ENCODE measurements around the gene MAPK9.

The MAPK9 gene

DNA sequence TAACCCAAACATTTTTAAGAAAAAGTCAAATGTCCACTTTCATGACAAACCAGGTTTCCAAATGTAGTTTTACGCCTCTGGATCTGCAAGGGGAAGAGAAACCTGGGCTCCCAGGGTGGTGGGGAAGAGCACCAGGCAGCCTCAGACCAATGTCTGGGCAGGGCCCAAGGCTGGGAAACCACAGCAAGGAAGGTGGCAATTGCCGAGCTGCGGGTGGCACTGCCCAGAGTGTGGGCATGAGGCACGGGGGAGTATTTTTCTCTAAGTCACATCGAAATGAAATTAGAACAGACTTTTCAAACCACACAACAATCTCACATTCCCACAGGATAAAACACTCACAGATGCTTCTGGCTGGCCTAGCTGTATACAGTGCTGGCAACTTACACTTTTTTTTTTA lies 50.3 kb downstream of the MAPK9 start:
- DNase-seq (ENCODE audit: low spot score in 2 of 2) (no peak), ATAC-seq (no peak)
- Mint-ChIP-seq H3K9me3 (no peaks in the 10 kb centered on the region), H3K4me3 (no peak overlapping the region), H3K36me3 (peaks cover 73% of the 10 kb centered on the region), H3K4me1 (no peaks in the 10 kb centered on the region), H3K27ac (no peak overlapping the region)

DNA sequence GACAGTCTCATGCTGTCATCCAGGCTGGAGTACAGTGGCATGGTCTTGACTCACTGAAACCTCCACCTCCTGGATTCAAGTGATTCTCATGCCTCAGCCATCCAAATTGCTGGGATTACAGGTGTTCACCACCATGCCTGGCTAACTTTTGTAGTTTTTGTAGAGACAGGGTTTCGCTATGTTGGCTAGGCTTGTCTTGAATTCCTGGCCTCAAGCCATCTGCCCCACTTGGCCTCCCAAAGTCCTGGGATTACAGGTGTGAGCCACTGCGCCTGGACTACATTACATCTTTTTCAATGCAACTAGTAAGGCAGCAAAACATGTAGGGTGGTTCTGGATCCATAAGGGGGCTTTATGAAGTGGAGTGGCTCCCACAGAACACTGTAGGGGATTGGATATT lies 53.3 kb downstream of the MAPK9 start:
- ATAC-seq = no peak
- no peak for DNase-seq (ENCODE audit: low spot score in 2 of 2)
- Mint-ChIP-seq H3K36me3 (peaks cover 78% of the 10 kb centered on the region), H3K4me3 (no peak overlapping the region), H3K9me3 (no peaks in the 10 kb centered on the region), H3K4me1 (no peaks in the 10 kb centered on the region), H3K27ac (no peak overlapping the region)

DNA sequence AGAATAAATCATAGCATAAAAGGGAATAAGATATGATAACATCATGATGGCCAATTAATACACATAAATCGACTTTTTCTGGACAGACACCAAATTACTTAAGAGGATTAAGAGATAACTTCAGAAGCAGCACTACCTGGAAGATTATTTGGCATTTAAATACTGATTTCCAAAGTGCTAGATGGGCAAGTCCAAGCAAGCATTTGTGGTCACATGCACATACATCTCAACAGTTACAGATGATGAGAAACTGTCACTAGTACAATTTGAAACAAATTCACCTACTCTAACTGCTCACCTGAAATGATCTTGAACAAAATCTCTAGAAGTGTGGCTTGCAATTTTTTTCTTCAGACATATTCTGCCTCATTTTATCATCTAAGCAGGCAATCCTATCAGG lies 56.0 kb downstream of the MAPK9 start:
- no peaks in the 10 kb centered on the region for H3K4me1 Mint-ChIP-seq
- H3K36me3 Mint-ChIP-seq = peaks cover 63% of the 10 kb centered on the region
- H3K4me3 Mint-ChIP-seq = no peak overlapping the region
- no peak overlapping the region for H3K27ac Mint-ChIP-seq
- DNase-seq (ENCODE audit: low spot score in 2 of 2) (no peak), ATAC-seq (no peak)
- peaks cover 1% of the 10 kb centered on the region for H3K9me3 Mint-ChIP-seq

DNA sequence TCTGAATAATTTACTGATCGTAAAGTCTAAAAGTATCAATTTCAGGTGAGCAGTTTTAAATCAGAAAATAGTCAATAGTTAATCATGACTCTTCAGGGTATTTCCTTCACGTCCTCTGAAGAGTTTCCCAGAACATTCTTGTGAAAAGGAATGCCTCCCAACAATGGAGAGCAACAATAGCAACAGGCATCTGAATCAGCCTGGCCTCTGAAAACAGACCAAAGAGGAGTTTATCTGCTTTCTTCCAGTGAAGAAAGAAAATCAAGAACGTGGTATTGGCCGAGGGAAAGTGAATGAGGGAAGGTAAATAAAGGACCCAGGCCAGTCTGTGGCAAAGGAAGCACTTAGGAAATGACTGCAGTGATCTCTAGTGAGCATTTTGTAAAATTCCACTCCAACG lies 56.8 kb downstream of the MAPK9 start:
- Mint-ChIP-seq H3K9me3 (peaks cover 4% of the 10 kb centered on the region), H3K4me1 (peaks cover 2% of the 10 kb centered on the region), H3K4me3 (no peak overlapping the region), H3K36me3 (peaks cover 55% of the 10 kb centered on the region), H3K27ac (no peak overlapping the region)
- ATAC-seq (no peak), DNase-seq (ENCODE audit: low spot score in 2 of 2) (no peak)

DNA sequence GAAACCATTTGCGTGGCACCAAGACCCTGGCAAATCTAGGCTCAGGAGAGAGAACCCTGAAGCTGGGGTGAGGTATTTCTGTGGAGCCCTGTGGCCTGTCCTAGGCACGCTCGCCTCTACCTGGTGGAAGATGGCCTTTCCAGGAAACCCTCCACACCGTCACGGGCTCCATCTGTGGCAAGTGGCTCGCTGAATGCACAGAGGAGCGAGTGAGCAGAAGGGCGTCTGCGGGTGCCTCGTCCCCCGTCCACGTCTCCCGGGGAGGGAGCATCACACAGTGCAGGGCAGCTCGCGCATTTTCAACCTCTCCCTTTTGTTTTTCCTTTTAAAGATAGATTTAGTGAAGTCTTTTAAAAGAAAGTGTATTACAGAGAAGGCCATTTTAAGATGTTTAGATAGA lies 57.6 kb downstream of the MAPK9 start:
- DNase-seq (ENCODE audit: low spot score in 2 of 2) (no peak), ATAC-seq (no peak)
- H3K9me3 Mint-ChIP-seq = peaks cover 5% of the 10 kb centered on the region
- H3K4me3 Mint-ChIP-seq = no peak overlapping the region
- H3K27ac Mint-ChIP-seq = no peak overlapping the region
- H3K36me3 Mint-ChIP-seq = peaks cover 47% of the 10 kb centered on the region
- peaks cover 5% of the 10 kb centered on the region for H3K4me1 Mint-ChIP-seq

DNA sequence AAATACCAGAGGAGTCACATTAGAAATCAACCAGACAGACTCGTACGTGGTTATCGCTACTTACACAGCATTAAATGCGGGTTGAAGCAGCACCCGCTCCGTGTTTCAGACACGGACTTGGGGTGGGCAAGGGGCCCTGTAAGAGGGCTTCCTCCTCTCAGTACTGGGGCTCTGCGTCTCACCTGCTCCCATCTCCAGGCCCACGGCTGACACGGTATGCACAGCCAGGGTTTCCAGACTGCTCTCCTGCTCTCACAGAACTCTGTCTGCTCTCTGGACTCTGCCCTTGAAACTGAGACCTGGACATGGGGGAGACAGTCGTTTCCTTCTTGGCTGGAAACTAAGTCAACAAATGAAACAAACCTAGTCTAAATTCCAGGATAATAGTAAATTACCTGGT lies 58.2 kb downstream of the MAPK9 start:
- Mint-ChIP-seq H3K27ac (no peak overlapping the region), H3K9me3 (peaks cover 5% of the 10 kb centered on the region), H3K36me3 (peaks cover 44% of the 10 kb centered on the region), H3K4me1 (peaks cover 5% of the 10 kb centered on the region), H3K4me3 (no peak overlapping the region)
- ATAC-seq (no peak), DNase-seq (ENCODE audit: low spot score in 2 of 2) (no peak)

DNA sequence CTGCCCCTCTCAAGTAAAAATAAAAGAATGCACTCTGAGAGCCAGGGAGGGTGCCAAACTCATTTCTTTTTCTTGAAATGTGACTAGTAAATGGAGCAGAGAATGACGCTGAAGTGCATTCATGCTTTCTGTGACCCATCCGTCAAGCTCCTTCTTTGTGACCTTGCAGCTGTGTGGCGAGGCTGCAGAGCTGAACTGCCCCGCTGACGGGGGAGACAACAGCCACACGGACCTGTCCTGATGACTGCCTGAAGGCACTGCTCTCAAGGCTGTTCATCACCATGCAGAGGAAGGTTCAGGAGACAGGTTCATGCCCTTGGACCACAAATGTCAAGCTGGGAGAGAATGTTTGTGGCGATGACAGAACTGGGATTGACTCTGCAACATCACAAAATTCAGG lies 61.9 kb downstream of the MAPK9 start:
- peaks cover 5% of the 10 kb centered on the region for H3K4me1 Mint-ChIP-seq
- peaks cover 18% of the 10 kb centered on the region for H3K9me3 Mint-ChIP-seq
- DNase-seq (ENCODE audit: low spot score in 2 of 2) = no peak
- H3K4me3 Mint-ChIP-seq = no peak overlapping the region
- peaks cover 9% of the 10 kb centered on the region for H3K36me3 Mint-ChIP-seq
- ATAC-seq = no peak
- no peak overlapping the region for H3K27ac Mint-ChIP-seq

DNA sequence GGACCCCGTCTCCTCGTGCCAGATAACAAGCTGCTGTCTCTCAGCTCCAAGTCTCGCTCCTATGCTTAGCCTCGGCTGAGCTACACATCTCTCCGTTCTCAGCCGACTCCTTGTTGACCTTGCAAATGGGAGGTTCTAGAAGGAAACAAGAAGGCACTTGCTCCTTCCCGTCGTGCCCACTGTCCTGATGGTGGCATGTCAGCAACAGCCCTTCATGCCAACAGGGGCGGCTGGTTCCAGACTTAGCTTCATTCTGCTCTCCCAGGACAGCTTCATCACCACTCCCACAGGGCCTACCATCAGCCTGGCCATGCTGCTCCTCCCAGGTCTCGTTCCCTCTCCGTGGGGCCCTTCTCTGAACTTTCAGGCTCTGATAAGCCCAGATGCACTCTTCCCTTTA lies 69.8 kb downstream of the MAPK9 start:
- Mint-ChIP-seq H3K36me3 (no peaks in the 10 kb centered on the region), H3K27ac (no peak overlapping the region), H3K9me3 (peaks cover 46% of the 10 kb centered on the region), H3K4me3 (no peak overlapping the region), H3K4me1 (no peaks in the 10 kb centered on the region)
- ATAC-seq (no peak), DNase-seq (ENCODE audit: low spot score in 2 of 2) (no peak)

DNA sequence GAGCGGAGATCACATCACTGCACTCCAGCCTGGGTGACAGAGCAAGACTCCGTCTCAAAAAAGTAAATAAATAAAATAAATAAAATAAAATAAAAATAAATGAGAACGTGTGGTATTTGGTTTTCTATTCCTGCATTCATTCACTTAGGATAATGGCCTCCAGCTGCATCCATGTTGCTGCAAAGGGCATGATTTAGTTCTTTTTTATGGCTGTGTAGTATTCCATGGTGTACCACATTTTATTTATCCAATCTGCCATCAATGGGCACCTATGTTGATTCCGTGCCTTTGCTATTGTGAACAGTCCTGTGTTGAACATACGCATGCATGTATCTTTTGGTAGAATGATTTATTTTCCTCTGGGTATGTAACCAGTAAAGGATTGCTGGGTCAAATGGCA lies 74.1 kb downstream of the MAPK9 start:
- Mint-ChIP-seq H3K27ac (no peak overlapping the region), H3K4me3 (no peak overlapping the region), H3K9me3 (peaks cover 22% of the 10 kb centered on the region), H3K36me3 (no peaks in the 10 kb centered on the region), H3K4me1 (no peaks in the 10 kb centered on the region)
- DNase-seq (ENCODE audit: low spot score in 2 of 2) = no peak
- ATAC-seq = no peak

DNA sequence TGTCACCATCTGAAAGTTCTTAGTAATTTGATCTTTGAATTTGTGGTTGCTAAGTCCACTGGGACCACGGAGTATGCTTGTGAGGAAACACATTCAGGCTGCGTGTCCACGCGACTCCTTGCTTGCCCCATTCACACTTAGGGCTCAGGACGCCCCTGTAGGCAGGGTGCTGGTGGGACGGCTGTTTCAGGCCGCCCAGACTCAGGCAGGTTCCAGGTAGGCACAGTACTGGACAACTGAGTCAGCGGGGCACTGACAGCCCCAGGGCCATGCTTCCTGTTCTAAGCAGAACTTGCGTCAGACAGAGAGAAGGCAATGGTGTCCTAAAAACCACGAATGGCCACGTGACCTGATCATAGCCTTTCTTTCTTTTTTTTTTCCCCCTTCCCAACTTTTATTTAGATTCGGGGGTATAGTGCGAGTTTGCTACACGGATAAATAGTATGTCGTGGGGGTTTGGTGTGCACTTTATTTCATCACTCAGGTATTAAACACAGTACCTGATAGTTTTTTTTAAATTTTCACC lies 75.2 kb downstream of the MAPK9 start:
- Mint-ChIP-seq H3K4me3 (no peak overlapping the region), H3K27ac (no peak overlapping the region), H3K9me3 (peaks cover 15% of the 10 kb centered on the region), H3K36me3 (no peaks in the 10 kb centered on the region), H3K4me1 (no peaks in the 10 kb centered on the region)
- DNase-seq (ENCODE audit: low spot score in 2 of 2) (no peak), ATAC-seq (no peak)

DNA sequence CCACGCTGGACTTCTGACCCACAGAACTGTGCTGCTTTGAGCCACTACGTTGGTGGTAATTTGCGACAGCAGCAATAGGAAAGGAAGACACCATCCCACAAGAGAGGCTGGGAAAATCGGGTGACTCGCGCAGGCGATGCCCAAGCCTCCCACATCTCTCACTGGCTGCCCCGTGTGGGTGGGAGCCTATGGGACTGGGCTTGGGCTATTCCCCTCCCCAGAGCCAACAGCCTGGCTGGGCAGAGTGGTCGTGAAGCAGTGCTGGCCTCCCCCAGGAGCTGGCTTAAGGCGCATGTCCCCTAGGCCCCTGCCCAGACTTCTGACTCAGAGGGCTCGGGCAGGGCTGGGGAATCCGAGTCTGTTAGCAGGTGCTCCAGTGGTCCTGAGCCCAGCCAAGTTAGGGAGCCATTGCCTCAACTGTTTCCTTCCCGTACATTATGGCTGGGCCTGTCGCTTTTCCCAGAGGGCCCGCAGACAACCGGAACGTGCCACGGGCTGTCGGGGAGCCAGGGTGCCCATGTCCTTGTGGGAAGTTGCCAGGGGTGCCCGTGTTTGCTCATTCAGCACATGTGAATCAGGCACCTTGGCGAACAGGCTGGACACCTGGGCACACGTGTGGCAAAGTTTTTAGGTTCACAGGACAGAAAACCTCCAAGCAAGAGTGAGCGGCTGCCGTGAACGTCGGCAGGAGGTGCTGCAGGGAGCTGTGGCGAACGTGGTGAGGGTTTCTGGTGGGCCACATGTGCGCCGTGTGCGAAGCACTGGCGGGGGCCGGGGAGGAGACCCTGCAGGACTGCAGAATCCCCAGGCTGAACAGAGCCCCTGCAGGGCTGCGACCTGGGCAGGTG lies 75.9 kb downstream of the MAPK9 start:
- Mint-ChIP-seq H3K27ac (no peak overlapping the region), H3K9me3 (peaks cover 15% of the 10 kb centered on the region), H3K4me3 (no peak overlapping the region), H3K36me3 (no peaks in the 10 kb centered on the region), H3K4me1 (no peaks in the 10 kb centered on the region)
- DNase-seq (ENCODE audit: low spot score in 2 of 2) (no peak), ATAC-seq (no peak)

DNA sequence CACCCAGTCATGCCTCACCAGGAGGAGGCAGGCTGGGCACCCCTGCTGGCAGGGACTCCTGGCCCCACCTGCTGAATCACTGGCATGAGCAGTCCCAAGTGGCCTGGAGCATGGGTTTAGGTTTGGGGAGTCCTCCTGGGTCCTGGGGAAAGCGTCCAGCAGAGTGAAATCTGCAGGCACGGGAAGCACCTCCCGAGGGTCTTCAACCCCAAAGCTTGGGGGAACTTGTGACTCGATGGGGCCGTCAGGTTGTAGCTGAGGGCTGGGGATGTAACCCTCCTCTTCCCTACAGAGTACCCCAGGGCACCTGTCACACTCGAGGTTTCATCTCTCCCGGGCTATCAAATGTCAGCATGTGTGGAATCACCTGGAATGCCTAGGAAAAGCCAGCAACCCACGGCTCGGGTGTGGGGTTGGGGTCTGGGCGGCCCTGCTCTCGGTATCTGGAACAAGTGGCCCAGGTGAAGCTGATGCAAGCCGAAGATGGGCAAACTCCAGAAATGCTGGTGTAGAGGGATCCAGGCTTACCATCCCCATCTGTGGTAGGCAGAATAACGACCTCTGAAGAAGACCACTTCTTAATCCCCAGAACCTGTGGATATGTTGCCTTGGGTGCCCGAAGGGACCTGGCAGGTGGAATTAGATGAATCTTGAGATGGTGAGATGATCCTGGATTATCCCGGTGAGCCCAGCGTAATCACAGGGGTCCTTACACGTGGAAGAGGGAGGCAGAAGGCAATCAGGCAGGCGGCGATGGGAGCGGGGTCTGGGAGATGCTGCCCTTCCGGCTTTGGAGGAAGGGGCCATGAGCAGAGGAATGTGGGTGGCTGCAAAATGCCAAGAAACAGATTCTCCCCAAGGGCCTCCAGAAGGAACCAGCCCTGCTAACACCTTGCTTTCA lies 76.8 kb downstream of the MAPK9 start:
- Mint-ChIP-seq H3K9me3 (peaks cover 12% of the 10 kb centered on the region), H3K4me3 (no peak overlapping the region), H3K27ac (no peak overlapping the region), H3K4me1 (no peaks in the 10 kb centered on the region), H3K36me3 (no peaks in the 10 kb centered on the region)
- no peak for ATAC-seq
- no peak for DNase-seq (ENCODE audit: low spot score in 2 of 2)

DNA sequence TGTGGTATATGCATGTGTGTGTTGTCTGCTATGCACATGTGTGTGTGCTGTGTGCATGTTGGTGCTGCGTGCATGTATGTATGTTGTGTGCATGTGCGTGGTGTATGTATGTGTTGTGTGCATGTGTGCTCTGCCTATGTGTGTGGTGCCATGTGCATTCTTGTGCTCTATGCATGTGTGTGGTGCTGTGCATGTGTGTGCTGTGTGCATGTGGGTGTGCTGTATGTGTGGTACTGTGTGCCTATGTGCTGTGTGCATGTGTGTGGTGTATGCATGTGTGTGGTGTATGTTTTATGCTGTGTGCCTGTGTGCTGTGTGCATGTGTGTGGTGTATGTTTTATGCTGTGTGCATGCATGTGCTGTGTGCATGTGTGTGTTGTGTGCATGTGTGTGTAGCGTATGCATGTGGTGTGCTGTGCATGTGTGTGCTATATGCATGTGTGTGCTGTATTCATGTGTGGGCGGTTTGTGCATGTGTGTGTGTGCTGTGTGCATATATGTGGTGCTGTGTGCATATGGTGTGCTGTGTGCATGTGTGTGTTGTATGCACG lies 78.2 kb downstream of the MAPK9 start:
- peaks cover 5% of the 10 kb centered on the region for H3K9me3 Mint-ChIP-seq
- no peak overlapping the region for H3K27ac Mint-ChIP-seq
- H3K4me3 Mint-ChIP-seq = no peak overlapping the region
- ATAC-seq (no peak), DNase-seq (ENCODE audit: low spot score in 2 of 2) (no peak)
- H3K36me3 Mint-ChIP-seq = no peaks in the 10 kb centered on the region
- H3K4me1 Mint-ChIP-seq = no peaks in the 10 kb centered on the region

DNA sequence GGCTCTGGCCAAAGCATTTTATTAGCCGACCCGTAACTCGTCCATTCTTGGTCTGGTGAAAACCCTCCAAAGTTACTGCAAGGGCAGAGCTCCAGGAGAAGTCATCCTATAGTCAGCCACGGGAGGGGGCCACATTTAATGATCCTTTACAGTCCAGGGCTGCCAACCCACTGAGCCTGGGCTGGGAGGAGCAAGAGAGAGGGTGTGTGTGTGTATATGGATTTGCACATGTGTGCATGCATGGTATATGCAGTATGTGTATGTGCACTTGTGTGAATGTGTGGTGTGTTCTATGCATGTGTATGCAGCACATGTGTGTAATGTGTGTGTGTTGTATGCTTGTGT lies 78.7 kb downstream of the MAPK9 start:
- no peak for ATAC-seq
- Mint-ChIP-seq H3K4me1 (peaks cover 5% of the 10 kb centered on the region), H3K4me3 (no peak overlapping the region), H3K36me3 (no peaks in the 10 kb centered on the region), H3K9me3 (no peaks in the 10 kb centered on the region), H3K27ac (no peak overlapping the region)
- no peak for DNase-seq (ENCODE audit: low spot score in 2 of 2)

DNA sequence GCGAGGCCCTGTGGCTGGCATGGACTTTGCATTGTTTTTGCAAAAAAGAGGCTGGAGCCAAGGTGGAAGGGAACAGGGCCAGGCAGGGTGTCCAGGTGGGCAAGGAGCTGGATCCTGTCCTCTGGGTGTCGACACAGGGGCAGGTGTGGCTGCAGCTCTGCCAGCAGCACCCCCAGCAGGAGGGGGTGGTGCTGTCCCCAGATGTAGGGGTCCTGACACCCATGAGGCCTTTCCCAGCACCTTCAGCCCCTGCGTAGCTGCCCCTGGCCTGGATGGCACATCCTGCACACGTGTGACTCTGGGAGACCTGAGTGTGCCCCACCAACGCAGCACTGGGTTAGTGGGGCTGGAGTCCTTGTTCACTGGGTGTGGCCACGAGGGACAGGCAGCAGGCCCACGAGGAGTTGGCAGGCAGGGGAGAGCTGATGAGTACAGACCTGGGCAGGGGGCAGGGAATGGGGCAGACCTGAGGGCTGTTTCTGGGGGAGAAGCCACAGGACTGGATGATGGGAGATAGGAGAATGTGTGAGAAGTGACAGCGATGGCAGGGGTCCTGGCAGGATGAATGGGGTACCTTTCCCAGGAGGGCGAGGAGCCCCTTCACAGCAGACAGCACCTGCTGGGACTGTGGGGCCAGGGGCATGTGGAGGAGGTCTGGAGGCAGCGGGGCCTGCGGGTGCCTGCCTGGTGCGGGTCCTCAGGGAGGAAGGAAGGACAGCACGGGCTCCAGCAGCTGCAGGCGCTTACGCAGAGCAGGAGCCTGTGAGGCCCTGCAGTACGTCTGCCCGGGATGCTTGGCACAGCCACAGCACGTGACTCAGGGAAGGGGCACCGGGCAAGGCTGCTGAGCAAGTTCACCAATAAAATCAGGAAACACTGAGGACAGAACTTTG lies 79.3 kb downstream of the MAPK9 start:
- Mint-ChIP-seq H3K9me3 (no peaks in the 10 kb centered on the region), H3K36me3 (no peaks in the 10 kb centered on the region), H3K4me1 (peaks cover 11% of the 10 kb centered on the region), H3K27ac (no peak overlapping the region), H3K4me3 (no peak overlapping the region)
- ATAC-seq (no peak), DNase-seq (ENCODE audit: low spot score in 2 of 2) (no peak)

All from stimulated activated effector memory CD8-positive, alpha-beta T cell treated with anti-CD3 and anti-CD28 coated beads, Interleukin-12 subunit alpha, Interleukin-12 subunit beta, amount 100 ng/mL, for 72 hours (primary cell).